ENCODE data around the gene TTC39B. TPM values are rescaled to one million over a fixed set of nuclear protein-coding genes. Genes with fewer than 3 reads are reported as not detected.
A peak's percentile ranks its signal among the peaks of the same experiment; 100 is the strongest.

Gene TTC39B
- total and polyA plus RNA-seq, 2 of the 8 experiments (the other 6 are each of a cell fraction or from before 2014, with no cell fraction given), result 1.6 to 10.9 TPM

- CTCF ChIA-PET (ENCODE audit: partially characterized antibody), result interaction anchor here (0.7 to 1.3 kb wide), 4 partner anchors 11 to 239 kb away, joined by 3 read pairs; partner anchors contain the start of gene TTC39B
- Histone ChIP-seq H3K9me3 (ENCODE audit: insufficient read depth in 2 of 2, low read depth in 1 of 2, low read length in 1 of 2) (peaks cover 4 to 5% of the 10 kb centered on the region in 2 experiments; a peak in 1 of 4 replicates), H2BK5ac (ENCODE audit: low read depth, low read length) (no peak overlapping the region), H2BK20ac (ENCODE audit: low read length) (0 out of 2 replicates have a peak overlapping the region, but pooled peaks have one; percentile 21), H2BK12ac (ENCODE audit: low read depth, low read length) (no peak overlapping the region), H3K27ac (ENCODE audit: low read depth, low read length) (no peak overlapping the region), H3K23me2 (ENCODE audit: low read depth, low read length) (no peaks in the 10 kb centered on the region), H2BK120ac (replicated peaks; ENCODE audit: low read depth, low read length) (no peak overlapping the region), H3K14ac (ENCODE audit: insufficient read length) (no peak overlapping the region), H4K20me1 (replicated peaks in 1 of 2; ENCODE audit: control insufficient read depth in 1 of 2, insufficient read depth in 2 of 2, low read length in 2 of 2) (no peaks in the 10 kb centered on the region), H2AFZ (ENCODE audit: low read length) (peak overlapping the region; percentile 44; the same call in 1 of the 2 replicates), H3K56ac (replicated peaks; ENCODE audit: insufficient read length, low read depth, low read length) (no peak overlapping the region), H4K8ac (ENCODE audit: extremely low read depth, insufficient read depth, low read length) (no peak overlapping the region), H3K79me1 (ENCODE audit: low read depth, low read length) (no peaks in the 10 kb centered on the region), H3K27me3 (replicated peaks in 1 of 4; ENCODE audit: control insufficient read depth in 3 of 4, extremely low read depth in 1 of 4, insufficient read depth in 3 of 4, low read length in 3 of 4) (no peaks in the 10 kb centered on the region), H3K4me1 (replicated peaks in 1 of 4; ENCODE audit: control insufficient read depth in 3 of 4, insufficient read depth in 4 of 4, low read length in 3 of 4) (no peaks in the 10 kb centered on the region), H3K18ac (ENCODE audit: extremely low read depth, low read length) (no peak overlapping the region), H4K5ac (ENCODE audit: insufficient read length, low read depth, low read length) (no peak overlapping the region), H2AK5ac (ENCODE audit: low read depth, low read length) (no peak overlapping the region), H3K9ac (replicated peaks in 1 of 4; ENCODE audit: extremely low read depth in 1 of 4, low read depth in 3 of 4, low read length in 3 of 4) (no peak overlapping the region), H3K4me2 (ENCODE audit: insufficient read depth in 1 of 2, low read depth in 2 of 2, low read length in 2 of 2) (no peak overlapping the region), H3K4me3 (ENCODE audit: extremely low read depth in 1 of 4, insufficient read depth in 2 of 4, low read depth in 3 of 4, low read length in 4 of 4) (no peak overlapping the region), H3K23ac (ENCODE audit: insufficient read length) (no peak overlapping the region), H2BK15ac (ENCODE audit: low read length) (no peak overlapping the region), H4K91ac (replicated peaks; ENCODE audit: insufficient read length, low read length) (no peak overlapping the region), H3K4ac (replicated peaks; ENCODE audit: insufficient read length, low read depth, low read length) (no peak overlapping the region), H3K36me3 (ENCODE audit: control insufficient read depth in 2 of 4, insufficient read depth in 4 of 4, low read length in 3 of 4) (no peaks in the 10 kb centered on the region), H3K79me2 (ENCODE audit: control insufficient read depth in 1 of 2, insufficient read depth in 2 of 2, low read length in 2 of 2) (no peaks in the 10 kb centered on the region)
- no peak for DNase-seq (ENCODE audit: low read depth in 1 of 2, low spot score in 2 of 2)
- WGBS, 2 experiments (ENCODE audit: extremely low coverage in 1 of 2, insufficient coverage in 1 of 2, insufficient read length in 1 of 2, insufficient replicate concordance in 2 of 2, low coverage in 1 of 2, low lambda C conversion rate in 2 of 2, missing lambda C conversion rate in 1 of 2), result 96% methylated on average over 3 of the region's 4 CpGs; no CpG with 5 or more reads in 1 of the 2 experiments
- POLR2A ChIA-PET (ENCODE audit: partially characterized antibody), result no interaction called here
- FAIRE-seq, result no peak
- TF ChIP-seq TEAD4 (IDR thresholded peaks at IDR 0.05; ENCODE audit: low read depth, low read length), result no peak
- no peak for TF ChIP-seq NRF1 (IDR thresholded peaks at IDR 0.05; ENCODE audit: low read depth, low read length)
- no peak for TF ChIP-seq BRCA1 (IDR thresholded peaks at IDR 0.05; ENCODE audit: low read depth, low read length)
- TF ChIP-seq CEBPB (IDR thresholded peaks at IDR 0.05; ENCODE audit: low read depth, low read length), result no peak
- TF ChIP-seq SP1 (IDR thresholded peaks at IDR 0.05; ENCODE audit: low read depth, low read length), result no peak
- no peak for TF ChIP-seq PHF8 (conservative IDR thresholded peaks at IDR 0.05; ENCODE audit: low read depth, low read length)
- no peak for TF ChIP-seq SUZ12 (IDR thresholded peaks at IDR 0.05; ENCODE audit: low read length)
- TF ChIP-seq RAD21 (IDR thresholded peaks at IDR 0.05 in 1 of 2, conservative IDR thresholded peaks at IDR 0.05 in 1 of 2; ENCODE audit: low read depth in 2 of 2, low read length in 2 of 2), result no peak
- TF ChIP-seq KDM5A (IDR thresholded peaks at IDR 0.05; ENCODE audit: low read length), result no peak
- TF ChIP-seq CBX8 (IDR thresholded peaks at IDR 0.05; ENCODE audit: borderline replicate concordance, low read depth, low read length), result no peak
- TF ChIP-seq CTBP2 (IDR thresholded peaks at IDR 0.05; ENCODE audit: borderline replicate concordance, insufficient read depth, insufficient read length, low read length), result no peak
- no peak for TF ChIP-seq YY1 (IDR thresholded peaks at IDR 0.05; ENCODE audit: low read depth, low read length)
- no peak for TF ChIP-seq POLR2AphosphoS5 (IDR thresholded peaks at IDR 0.05; ENCODE audit: low read depth, low read length)
- no peak for TF ChIP-seq RBBP5 (IDR thresholded peaks at IDR 0.05; ENCODE audit: borderline replicate concordance, low read depth, low read length)
Observed at GRCh38 chr9:15329539-15330109, 22.6 kb upstream of the TTC39B start.

All from H1 (cell line).